GM23248 (cell line): ENCODE measurements around the gene SULT1A2. TPM values are rescaled to one million over a fixed set of nuclear protein-coding genes. Genes with fewer than 3 reads are reported as not detected.
"Not testable (repeated sequence)": the region's sequence is repeated elsewhere in the genome, so short reads cannot be mapped to it uniquely, and the experiment has no call there.

Experiments
- DNase-seq: peaks from one replicate; pipeline ENCODE4 v3.0.0-alpha.2; 2015
- H2AFZ ChIP-seq: fragments of 200-600 bp; sonication (generic); 2 replicates; pipeline ENCODE4 v1.6.1; 2016; ENCODE audit warnings: antibody characterized with exemption
- H3F3A ChIP-seq: fragments of 200-600 bp; sonication (generic); 2 replicates; pipeline ENCODE4 v1.6.1; 2016; ENCODE audit warnings: mild to moderate bottlenecking, antibody characterized with exemption, mixed run types; ENCODE audit not compliant: insufficient read depth
- H3K27ac ChIP-seq: fragments of 200-600 bp; sonication (generic); 2 replicates; pipeline ENCODE4 v1.5.1; 2016; ENCODE audit warnings: mild to moderate bottlenecking
- H3K27me3 ChIP-seq: fragments of 200-600 bp; sonication (generic); replicated peaks from 2 replicates; pipeline ENCODE4 v1.6.1; 2016; ENCODE audit warnings: mild to moderate bottlenecking; ENCODE audit not compliant: insufficient read depth
- H3K36me3 ChIP-seq: fragments of 200-600 bp; sonication (generic); 2 replicates; pipeline ENCODE4 v1.6.1; 2016; ENCODE audit warnings: low read depth, mild to moderate bottlenecking
- H3K4me1 ChIP-seq: fragments of 200-600 bp; sonication (generic); 2 replicates; pipeline ENCODE4 v1.6.1; 2016; ENCODE audit warnings: mild to moderate bottlenecking; ENCODE audit not compliant: insufficient read depth
- H3K4me2 ChIP-seq: fragments of 200-600 bp; sonication (generic); one replicate; pipeline ENCODE4 v1.6.1; 2016; ENCODE audit warnings: mild to moderate bottlenecking; ENCODE audit not compliant: unreplicated experiment
- H3K4me3 ChIP-seq: fragments of 200-600 bp; sonication (generic); 2 replicates; pipeline ENCODE4 v1.5.1; 2016; ENCODE audit warnings: mild to moderate bottlenecking
- H3K79me2 ChIP-seq: fragments of 200-600 bp; sonication (generic); 2 replicates; pipeline ENCODE4 v1.6.1; 2016; ENCODE audit warnings: mild to moderate bottlenecking; ENCODE audit not compliant: insufficient read depth
- H3K9ac ChIP-seq: fragments of 200-600 bp; sonication (generic); 2 replicates; pipeline ENCODE4 v1.6.1; 2016; ENCODE audit warnings: mild to moderate bottlenecking
- H3K9me2 ChIP-seq: fragments of 200-600 bp; sonication (generic); 2 replicates; pipeline ENCODE4 v1.6.1; 2016; ENCODE audit warnings: mixed run types, mild to moderate bottlenecking, moderate library complexity; ENCODE audit not compliant: insufficient read depth
- H3K9me3 ChIP-seq: fragments of 200-600 bp; sonication (generic); one replicate; pipeline ENCODE4 v1.6.1; 2017; ENCODE audit warnings: low read depth
- H4K20me1 ChIP-seq: fragments of 200-600 bp; sonication (generic); 2 replicates; pipeline ENCODE4 v1.6.0; 2016; ENCODE audit not compliant: insufficient read depth
- EZH2 ChIP-seq: fragments of 200-600 bp; sonication (generic); IDR thresholded peaks from 2 replicates; pipeline ENCODE4 v1.6.1; 2018; ENCODE audit warnings: antibody characterized with exemption, mild to moderate bottlenecking; ENCODE audit not compliant: insufficient read depth, poor library complexity, severe bottlenecking
- EZH2phosphoT487 ChIP-seq: fragments of 200-600 bp; sonication (generic); IDR thresholded peaks from 2 replicates; pipeline ENCODE4 v1.6.1; 2018; ENCODE audit warnings: antibody characterized with exemption, moderate library complexity, mild to moderate bottlenecking, low read depth; ENCODE audit not compliant: insufficient read depth
- WGBS, 2 experiments: methylation state at CpG; one replicate each; pipeline ENCODE4 v1.1.6; 2015 to 2017; ENCODE audit warnings: low lambda C conversion rate in 2 of 2, low coverage in 1 of 2; ENCODE audit errors: missing lambda C conversion rate in 2 of 2; 5-methylcytosine and 5-hydroxymethylcytosine counted together
- in situ Hi-C: fragments of 300-500 bp; cut with MboI; formaldehyde crosslinking; loops from 2 replicates; pipeline ENCODE4 v1.15.0; 2020
- polyA plus RNA-seq: library from polyadenylated mRNA; unstranded; fragments of >200 nt; fragmentation: Nextera tagmentation; extraction: Ambion mirVana; gene quantifications from 2 replicates; pipeline ENCODE4 v1.2.1, GENCODE V29; 2016
- total RNA-seq: library from RNA; depleted of rRNA; stranded (reverse); fragments of >200 nt; shearing (Covaris generic); gene quantifications from 2 replicates; pipeline ENCODE4 v1.2.3, GENCODE V29; 2014

The SULT1A2 gene
- total and polyA plus RNA-seq, 2 experiments from 2014 or later: not detected

DNA sequence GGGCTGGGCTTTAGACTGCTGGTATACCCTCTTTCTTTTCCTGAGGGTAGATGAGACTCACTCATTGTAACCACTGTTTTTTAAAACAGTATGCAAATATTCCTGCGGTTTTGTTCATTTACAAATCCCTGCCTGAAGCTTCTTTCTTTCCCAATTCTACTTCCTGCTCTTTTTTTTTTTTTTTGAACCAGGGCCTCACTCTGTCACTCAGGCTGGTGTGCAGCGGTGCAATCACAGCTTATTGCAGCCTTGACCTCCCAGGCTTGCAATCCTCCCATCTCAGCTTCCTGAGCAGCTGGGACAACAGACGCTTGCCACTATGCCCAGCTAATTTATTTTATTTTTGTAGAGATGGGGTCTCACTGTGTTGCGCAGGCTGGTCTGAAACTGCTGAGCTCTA is 21.0 kb upstream of the SULT1A2 start:
- DNase-seq: no peak
- WGBS, 2 experiments: 86 to 88% methylated on average over 3 to 4 of the region's 4 CpGs

DNA sequence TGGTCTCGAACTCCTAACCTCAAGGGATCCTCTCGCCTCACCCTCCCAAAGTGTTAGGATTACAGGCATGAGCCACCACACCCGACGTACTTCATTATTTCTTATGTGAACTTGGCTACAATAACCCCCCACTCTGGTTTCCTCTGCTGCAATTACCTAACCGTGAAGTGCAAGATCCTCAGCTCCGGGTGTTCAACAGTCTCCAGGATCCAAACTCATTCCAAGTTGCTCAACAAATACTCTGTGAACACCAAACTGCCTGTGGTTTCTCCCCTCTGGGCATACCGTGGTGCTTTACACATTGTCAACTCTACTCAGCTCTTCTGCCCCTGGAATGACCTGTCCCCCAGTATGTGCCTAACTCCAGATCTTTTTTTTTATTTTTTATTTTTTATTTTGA is 19.8 kb upstream of the SULT1A2 start:
- no peak for DNase-seq
- no peaks in the 10 kb centered on the region for H3K4me1 ChIP-seq
- no peak overlapping the region for H3K4me2 ChIP-seq
- H3K27me3 ChIP-seq: no peaks in the 10 kb centered on the region; the same call in 1 of the 2 replicates
- no peak for TF ChIP-seq EZH2phosphoT487
- no peak for TF ChIP-seq EZH2
- 52 to 61% methylated on average over 7 of the region's 7 CpGs for WGBS, 2 experiments
- no peaks in the 10 kb centered on the region for H3K36me3 ChIP-seq
- H3F3A ChIP-seq: no peaks in the 10 kb centered on the region
- no peak overlapping the region for H2AFZ ChIP-seq
- H3K27ac ChIP-seq: no peak overlapping the region
- in situ Hi-C loops: no loop called here
- no peaks in the 10 kb centered on the region for H4K20me1 ChIP-seq
- H3K4me3 ChIP-seq: no peak overlapping the region
- H3K9ac ChIP-seq: no peak overlapping the region
- no peaks in the 10 kb centered on the region for H3K9me3 ChIP-seq
- no peaks in the 10 kb centered on the region for H3K9me2 ChIP-seq
- H3K79me2 ChIP-seq: no peaks in the 10 kb centered on the region

More for the DNA sequence above, 21.0 kb upstream of the SULT1A2 start:
- Histone ChIP-seq H3K4me3 (no peak overlapping the region), H3K4me2 (no peak overlapping the region), H3K9me2 (no peaks in the 10 kb centered on the region), H3K79me2 (no peaks in the 10 kb centered on the region), H2AFZ (no peak overlapping the region), H3F3A (no peaks in the 10 kb centered on the region), H4K20me1 (no peaks in the 10 kb centered on the region), H3K9ac (no peak overlapping the region), H3K9me3 (no peaks in the 10 kb centered on the region), H3K36me3 (no peaks in the 10 kb centered on the region), H3K27me3 (no peaks in the 10 kb centered on the region; the same call in 1 of the 2 replicates), H3K4me1 (no peaks in the 10 kb centered on the region), H3K27ac (no peak overlapping the region)
- in situ Hi-C loops: no loop called here
- TF ChIP-seq EZH2 (no peak), EZH2phosphoT487 (no peak)

DNA sequence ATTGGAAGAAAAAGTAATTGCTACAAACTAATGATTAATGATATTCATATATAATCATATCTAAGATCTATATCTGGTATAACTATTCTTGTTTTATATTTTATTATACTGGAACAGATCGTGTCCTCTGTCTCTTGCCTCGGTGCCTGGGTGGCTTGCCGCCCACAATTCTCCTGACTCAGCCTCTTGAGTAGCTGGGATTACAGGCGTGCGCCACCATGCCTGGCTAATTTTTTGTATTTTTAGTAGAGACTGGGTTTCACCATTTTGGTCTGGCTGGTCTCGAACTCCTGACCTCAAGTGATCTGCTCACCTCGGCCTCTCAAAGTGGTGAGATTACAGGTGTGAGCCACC is 19.4 kb upstream of the SULT1A2 start:
- H3K36me3 ChIP-seq, H4K20me1 ChIP-seq, H3K9me3 ChIP-seq, H3K4me2 ChIP-seq, H3K4me1 ChIP-seq, DNase-seq, H3K9me2 ChIP-seq, H3K4me3 ChIP-seq, H3K27ac ChIP-seq, in situ Hi-C loops, H2AFZ ChIP-seq, H3K27me3 ChIP-seq, H3K9ac ChIP-seq, H3K79me2 ChIP-seq, H3F3A ChIP-seq: not testable (repeated sequence)
- WGBS, 2 experiments: 53 to 56% methylated on average over 7 of the region's 7 CpGs

- H4K20me1 ChIP-seq, H3K9ac ChIP-seq, H2AFZ ChIP-seq, H3K36me3 ChIP-seq, H3K9me2 ChIP-seq, H3F3A ChIP-seq, in situ Hi-C loops, H3K4me2 ChIP-seq, H3K27ac ChIP-seq, H3K9me3 ChIP-seq, H3K79me2 ChIP-seq, H3K27me3 ChIP-seq, H3K4me1 ChIP-seq, H3K4me3 ChIP-seq: not testable (repeated sequence)
- WGBS, 2 experiments: 41 to 42% methylated on average over 17 to 18 of the region's 24 CpGs
- DNase-seq: peak; percentile 55
Observed at GRCh38 chr16:28615486-28616223, 18.8 kb upstream of the SULT1A2 start.

- H3K36me3 ChIP-seq, H3K79me2 ChIP-seq, H3K9ac ChIP-seq, in situ Hi-C loops, H3K9me3 ChIP-seq, H3K4me3 ChIP-seq, H4K20me1 ChIP-seq, H3K4me1 ChIP-seq, H3K4me2 ChIP-seq, H3K9me2 ChIP-seq, H3F3A ChIP-seq, DNase-seq, H3K27ac ChIP-seq, H2AFZ ChIP-seq, H3K27me3 ChIP-seq: not testable (repeated sequence)
- 64 to 75% methylated on average over 7 to 12 of the region's 16 CpGs for WGBS, 2 experiments
Observed at GRCh38 chr16:28614561-28614960, 17.7 kb upstream of the SULT1A2 start.

- WGBS, 2 experiments: 20% methylated on average over 1 of the region's 26 CpGs; no CpG with 5 or more reads in 1 of the 2 experiments
- in situ Hi-C loops: not testable (repeated sequence)
Observed at GRCh38 chr16:28613912-28614311, 17.1 kb upstream of the SULT1A2 start.

DNA sequence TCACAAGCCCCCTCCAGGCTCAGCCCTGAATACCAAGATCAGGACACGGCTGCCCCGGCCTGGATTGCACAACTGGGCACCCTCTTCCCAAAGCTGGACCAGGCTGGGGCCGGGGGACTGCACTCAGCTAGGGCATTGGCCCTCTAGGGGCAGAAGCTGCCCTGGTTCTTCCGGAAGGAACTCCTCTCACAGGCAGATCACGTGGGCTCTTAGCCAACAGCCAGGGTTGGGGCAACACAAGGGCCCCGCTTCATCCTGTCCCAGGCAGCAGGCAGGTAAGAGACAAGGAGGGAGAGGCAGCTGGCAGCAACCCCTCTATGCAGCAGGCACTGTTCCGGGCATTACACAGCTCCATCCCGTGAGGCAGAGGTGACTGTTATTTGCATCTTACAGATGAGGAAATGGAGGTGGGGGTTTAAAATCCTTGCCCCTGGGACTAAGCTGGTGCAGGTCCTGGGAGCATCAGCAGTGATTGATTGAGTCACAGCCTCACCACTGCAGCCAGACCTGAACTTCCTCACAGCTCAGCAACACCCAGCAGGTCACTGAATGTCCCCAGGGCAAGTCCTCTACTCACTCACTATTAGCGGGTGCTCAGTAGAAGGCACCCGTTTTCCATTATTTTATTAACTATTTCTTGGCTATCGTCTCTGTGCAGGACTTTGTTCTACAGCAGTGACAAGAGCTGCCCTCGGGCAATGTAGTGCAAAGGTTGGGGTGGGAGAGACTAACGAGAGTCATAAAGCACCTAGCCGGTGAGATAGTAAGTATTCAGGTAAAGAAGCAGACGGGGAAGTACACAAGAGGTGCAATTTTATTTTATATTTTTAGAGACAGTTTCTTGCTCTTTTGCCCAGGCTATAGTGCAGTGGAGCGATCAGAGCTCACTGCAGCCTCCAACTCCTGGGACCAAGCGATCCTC is 15.8 kb upstream of the SULT1A2 start:
- H3K27ac ChIP-seq, H3K9me2 ChIP-seq, H3K36me3 ChIP-seq, H3K4me3 ChIP-seq, H3F3A ChIP-seq, H3K4me2 ChIP-seq, in situ Hi-C loops, H3K9me3 ChIP-seq, H3K79me2 ChIP-seq, H3K9ac ChIP-seq, H3K4me1 ChIP-seq, H4K20me1 ChIP-seq, H3K27me3 ChIP-seq, DNase-seq, H2AFZ ChIP-seq: not testable (repeated sequence)
- WGBS, 2 experiments: no CpG with 5 or more reads among the region's 17 CpGs

More at GRCh38 chr16:28613912-28614311, 17.1 kb upstream of the SULT1A2 start:
- H3K4me1 ChIP-seq, DNase-seq, H3K9ac ChIP-seq, H3K79me2 ChIP-seq, H3K4me3 ChIP-seq, H3K27me3 ChIP-seq, H3K27ac ChIP-seq, H3K9me2 ChIP-seq, H3K36me3 ChIP-seq, H4K20me1 ChIP-seq, H2AFZ ChIP-seq, H3K9me3 ChIP-seq, H3K4me2 ChIP-seq, H3F3A ChIP-seq: not testable (repeated sequence)
